GM12878 (cell line): ENCODE measurements around the gene ATP10A.

Source experiments
- IRF3 ChIP-seq: fragments of 450-650 bp; IDR thresholded peaks from 2 replicates; pipeline ENCODE4 v1.6.1; 2014; ENCODE audit warnings: mild to moderate bottlenecking
- MYC ChIP-seq: IDR thresholded peaks from 2 replicates; pipeline ENCODE4 v1.6.1; 2011; ENCODE audit warnings: mild to moderate bottlenecking, low read length, moderate library complexity, inconsistent platforms; ENCODE audit not compliant: insufficient read depth, insufficient replicate concordance, insufficient read length, severe bottlenecking
- POLR2AphosphoS5 ChIP-seq: IDR thresholded peaks from 2 replicates; pipeline ENCODE4 v1.6.1; 2011; ENCODE audit warnings: mild to moderate bottlenecking, low read length, inconsistent platforms

- TF ChIP-seq POLR2AphosphoS5, result no peak
- no peak for TF ChIP-seq IRF3
- TF ChIP-seq MYC, result no peak
Observed at GRCh38 chr15:25727867-25728600, 135.1 kb downstream of the ATP10A start.
